ENCODE measurements around the gene PDIA5.

GRCh38 chr3:123110282-123110975 lies 43.6 kb downstream of the PDIA5 start:
- no peak for TF ChIP-seq CTCF (conservative IDR thresholded peaks at IDR 0.05; ENCODE audit: low read length)
- TF ChIP-seq EZH2phosphoT487 (IDR thresholded peaks at IDR 0.05; ENCODE audit: borderline replicate concordance, low read depth, low read length), result no peak
